Activated T-cell treated with anti-CD3 and anti-CD28 coated beads, Interleukin-2, amount 50 U/mL, for 24 hours (primary cell): Measurements from ENCODE around the gene MAGI1.
"Not testable (repeated sequence)": the region's sequence is repeated elsewhere in the genome, so short reads cannot be mapped to it uniquely, and the experiment has no call there.

ENCODE experiments used
- DNase-seq: peaks from one replicate; pipeline ENCODE4 v3.0.0-alpha.2; 2020
- H3K27ac Mint-ChIP-seq: 2 replicates; pipeline ENCODE4 v1.8.0; 2020; ENCODE audit warnings: mild to moderate bottlenecking, mixed read lengths
- H3K27me3 Mint-ChIP-seq: 2 replicates; pipeline ENCODE4 v1.8.0; 2020; ENCODE audit warnings: mixed read lengths
- H3K36me3 Mint-ChIP-seq: 2 replicates; pipeline ENCODE4 v1.8.0; 2020; ENCODE audit warnings: low read depth, mixed read lengths
- H3K4me1 Mint-ChIP-seq: 2 replicates; pipeline ENCODE4 v1.8.0; 2020; ENCODE audit warnings: low read depth, mixed read lengths
- H3K4me3 Mint-ChIP-seq: 2 replicates; pipeline ENCODE4 v1.8.0; 2020; ENCODE audit warnings: mild to moderate bottlenecking, moderate library complexity, mixed read lengths
- H3K9me3 Mint-ChIP-seq: 2 replicates; pipeline ENCODE4 v1.8.0; 2020; ENCODE audit warnings: mixed read lengths

MAGI1 gene

GRCh38 chr3:65538101-65538500 lies 500.6 kb downstream of the MAGI1 start:
- no peak for DNase-seq
- Mint-ChIP-seq H3K27ac (no peak overlapping the region), H3K36me3 (no peaks in the 10 kb centered on the region), H3K4me1 (no peaks in the 10 kb centered on the region), H3K4me3 (no peak overlapping the region), H3K9me3 (peaks cover 7% of the 10 kb centered on the region), H3K27me3 (no peaks in the 10 kb centered on the region)

- no peak for DNase-seq
- peaks cover 5% of the 10 kb centered on the region for H3K9me3 Mint-ChIP-seq
- no peak overlapping the region for H3K27ac Mint-ChIP-seq
- H3K4me1 Mint-ChIP-seq, result no peaks in the 10 kb centered on the region
- H3K27me3 Mint-ChIP-seq, result no peaks in the 10 kb centered on the region
- H3K4me3 Mint-ChIP-seq, result no peak overlapping the region
- H3K36me3 Mint-ChIP-seq, result no peaks in the 10 kb centered on the region
These were observed 501.6 kb downstream of the MAGI1 start for GRCh38 chr3:65537109-65537508.

GRCh38 chr3:65535260-65535659 lies 503.5 kb downstream of the MAGI1 start:
- Mint-ChIP-seq H3K4me1 (no peaks in the 10 kb centered on the region), H3K4me3 (no peak overlapping the region)

GRCh38 chr3:65534805-65535204 lies 503.9 kb downstream of the MAGI1 start:
- Mint-ChIP-seq H3K4me3 (no peak overlapping the region), H3K9me3 (peaks cover 3% of the 10 kb centered on the region), H3K36me3 (no peaks in the 10 kb centered on the region), H3K27me3 (no peaks in the 10 kb centered on the region), H3K4me1 (no peaks in the 10 kb centered on the region), H3K27ac (no peak overlapping the region)
- no peak for DNase-seq

More at GRCh38 chr3:65535260-65535659, 503.5 kb downstream of the MAGI1 start:
- DNase-seq, result no peak
- Mint-ChIP-seq H3K9me3 (peaks cover 3% of the 10 kb centered on the region), H3K27ac (no peak overlapping the region), H3K36me3 (no peaks in the 10 kb centered on the region), H3K27me3 (no peaks in the 10 kb centered on the region)

GRCh38 chr3:65532749-65533148 lies 506.0 kb downstream of the MAGI1 start:
- H3K27ac Mint-ChIP-seq, result no peak overlapping the region
- H3K9me3 Mint-ChIP-seq, result peaks cover 3% of the 10 kb centered on the region
- H3K27me3 Mint-ChIP-seq, result no peaks in the 10 kb centered on the region
- H3K36me3 Mint-ChIP-seq, result no peaks in the 10 kb centered on the region
- DNase-seq, result no peak
- H3K4me3 Mint-ChIP-seq, result no peak overlapping the region
- no peaks in the 10 kb centered on the region for H3K4me1 Mint-ChIP-seq

- H3K36me3 Mint-ChIP-seq, result no peaks in the 10 kb centered on the region
- H3K4me3 Mint-ChIP-seq, result no peak overlapping the region
- no peaks in the 10 kb centered on the region for H3K27me3 Mint-ChIP-seq
- DNase-seq, result no peak
- peaks cover 3% of the 10 kb centered on the region for H3K9me3 Mint-ChIP-seq
- H3K27ac Mint-ChIP-seq, result no peak overlapping the region
- H3K4me1 Mint-ChIP-seq, result no peaks in the 10 kb centered on the region
These were observed 506.5 kb downstream of the MAGI1 start for GRCh38 chr3:65532215-65532614.

GRCh38 chr3:65531499-65531898 lies 507.2 kb downstream of the MAGI1 start:
- Mint-ChIP-seq H3K27ac (no peak overlapping the region), H3K9me3 (peaks cover 3% of the 10 kb centered on the region), H3K36me3 (no peaks in the 10 kb centered on the region), H3K4me3 (no peak overlapping the region), H3K27me3 (no peaks in the 10 kb centered on the region), H3K4me1 (no peaks in the 10 kb centered on the region)
- no peak for DNase-seq

GRCh38 chr3:65526656-65527055 lies 512.1 kb downstream of the MAGI1 start:
- no peaks in the 10 kb centered on the region for H3K36me3 Mint-ChIP-seq
- no peak overlapping the region for H3K4me3 Mint-ChIP-seq
- H3K4me1 Mint-ChIP-seq, result no peaks in the 10 kb centered on the region
- no peaks in the 10 kb centered on the region for H3K27me3 Mint-ChIP-seq
- H3K9me3 Mint-ChIP-seq, result peaks cover 2% of the 10 kb centered on the region
- no peak for DNase-seq
- no peak overlapping the region for H3K27ac Mint-ChIP-seq

GRCh38 chr3:65524584-65524983 lies 514.1 kb downstream of the MAGI1 start:
- H3K4me3 Mint-ChIP-seq, result no peak overlapping the region
- no peak for DNase-seq
- no peaks in the 10 kb centered on the region for H3K4me1 Mint-ChIP-seq
- H3K27me3 Mint-ChIP-seq, result no peaks in the 10 kb centered on the region
- no peaks in the 10 kb centered on the region for H3K36me3 Mint-ChIP-seq
- H3K9me3 Mint-ChIP-seq, result peaks cover 2% of the 10 kb centered on the region
- H3K27ac Mint-ChIP-seq, result no peak overlapping the region

GRCh38 chr3:65523878-65524277 lies 514.8 kb downstream of the MAGI1 start:
- no peak for DNase-seq
- no peak overlapping the region for H3K4me3 Mint-ChIP-seq
- no peaks in the 10 kb centered on the region for H3K4me1 Mint-ChIP-seq
- H3K36me3 Mint-ChIP-seq, result no peaks in the 10 kb centered on the region
- no peak overlapping the region for H3K27ac Mint-ChIP-seq
- peaks cover 2% of the 10 kb centered on the region for H3K9me3 Mint-ChIP-seq
- H3K27me3 Mint-ChIP-seq, result no peaks in the 10 kb centered on the region

- no peaks in the 10 kb centered on the region for H3K27me3 Mint-ChIP-seq
- no peaks in the 10 kb centered on the region for H3K4me1 Mint-ChIP-seq
- DNase-seq, result no peak
- no peaks in the 10 kb centered on the region for H3K36me3 Mint-ChIP-seq
- no peak overlapping the region for H3K27ac Mint-ChIP-seq
- H3K9me3 Mint-ChIP-seq, result peaks cover 5% of the 10 kb centered on the region
- H3K4me3 Mint-ChIP-seq, result no peak overlapping the region
These were observed 517.7 kb downstream of the MAGI1 start for GRCh38 chr3:65521032-65521431.

- Mint-ChIP-seq H3K4me3 (no peak overlapping the region), H3K36me3 (no peaks in the 10 kb centered on the region), H3K27ac (no peak overlapping the region), H3K27me3 (no peaks in the 10 kb centered on the region), H3K4me1 (no peaks in the 10 kb centered on the region), H3K9me3 (peaks cover 7% of the 10 kb centered on the region)
- DNase-seq, result no peak
These were observed 521.7 kb downstream of the MAGI1 start for GRCh38 chr3:65516998-65517397.

GRCh38 chr3:65514317-65514716 lies 524.4 kb downstream of the MAGI1 start:
- H3K27me3 Mint-ChIP-seq, H3K36me3 Mint-ChIP-seq, H3K9me3 Mint-ChIP-seq, H3K27ac Mint-ChIP-seq, DNase-seq, H3K4me3 Mint-ChIP-seq, H3K4me1 Mint-ChIP-seq: not testable (repeated sequence)

- H3K27me3 Mint-ChIP-seq, H3K9me3 Mint-ChIP-seq, H3K36me3 Mint-ChIP-seq, DNase-seq, H3K4me3 Mint-ChIP-seq, H3K27ac Mint-ChIP-seq, H3K4me1 Mint-ChIP-seq: not testable (repeated sequence)
These were observed 529.3 kb downstream of the MAGI1 start for GRCh38 chr3:65509423-65509794.

GRCh38 chr3:65508750-65509422 lies 529.8 kb downstream of the MAGI1 start:
- no peak for DNase-seq
- no peak overlapping the region for H3K27ac Mint-ChIP-seq
- H3K4me3 Mint-ChIP-seq, result no peak overlapping the region
- H3K27me3 Mint-ChIP-seq, result no peaks in the 10 kb centered on the region
- no peaks in the 10 kb centered on the region for H3K36me3 Mint-ChIP-seq
- no peaks in the 10 kb centered on the region for H3K9me3 Mint-ChIP-seq
- no peaks in the 10 kb centered on the region for H3K4me1 Mint-ChIP-seq

GRCh38 chr3:65507437-65507836 lies 531.3 kb downstream of the MAGI1 start:
- DNase-seq, result no peak
- Mint-ChIP-seq H3K4me1 (no peaks in the 10 kb centered on the region), H3K27ac (no peak overlapping the region), H3K9me3 (no peaks in the 10 kb centered on the region), H3K36me3 (no peaks in the 10 kb centered on the region), H3K27me3 (no peaks in the 10 kb centered on the region), H3K4me3 (no peak overlapping the region)
